Sciatic nerve (tissue), 2 donors: ENCODE data around the gene ATP6V0E2. TPM values are rescaled to one million over a fixed set of nuclear protein-coding genes. Genes with fewer than 3 reads are reported as not detected.
A peak's percentile ranks its signal among the peaks of the same experiment; 100 is the strongest.

Experiments used
- ATAC-seq: fragments of 200-7000 bp; cut with Tn5 transposase; one replicate; pipeline ENCODE4 v1.9.1; 2020; ENCODE audit warnings: mild to moderate bottlenecking, moderate library complexity
- DNase-seq: peaks from one replicate; pipeline ENCODE4 v3.0.0-alpha.2; 2020; ENCODE audit warnings: low spot score
- intact Hi-C: fragments of 100-400 bp; cut with DNase I; formaldehyde crosslinking; loops from one replicate; pipeline ENCODE4 v1.14.2; 2022
- total RNA-seq: library from RNA; stranded (reverse); fragmentation: NEBNext Ultra II Directional; extraction: Animal tissue kit (Norgen Biotek cat#: 25700); gene quantifications from one replicate; pipeline ENCODE4 v1.2.1, GENCODE V29; 2021
- donor health status: DM: no; HTN: no; CAD: no.
- donor health status: DM: no; HTN: no; CAD: no.

ATP6V0E2 gene
- total RNA-seq, 1 donor from 2014 or later: 34.8 TPM

GRCh38 chr7:149859876-149860275 lies 13.9 kb upstream of the ATP6V0E2 start:
- intact Hi-C loops: no loop called here
- no peak for DNase-seq
- ATAC-seq: no peak

GRCh38 chr7:149860821-149861727 lies 12.7 kb upstream of the ATP6V0E2 start:
- DNase-seq (peak; percentile 50), ATAC-seq (peak; percentile 11)
- intact Hi-C loops: no loop called here

DNA sequence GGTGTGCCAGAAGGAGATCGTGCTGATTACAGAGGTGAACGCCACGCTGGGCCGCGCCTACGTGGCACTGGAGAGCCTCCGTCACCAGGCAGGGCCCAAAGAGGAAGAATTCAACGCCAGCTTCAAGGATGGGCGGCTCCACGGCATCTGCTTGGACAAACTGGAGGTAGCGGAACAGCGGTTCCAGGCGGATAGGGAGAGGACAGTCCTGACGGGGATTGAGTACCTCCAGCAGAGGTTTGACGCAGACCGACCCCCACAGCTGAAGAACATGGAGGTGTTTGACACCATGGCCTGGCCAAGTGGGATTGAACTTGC lies 12.1 kb upstream of the ATP6V0E2 start:
- DNase-seq (no peak), ATAC-seq (no peak)
- intact Hi-C loops: no loop called here

DNA sequence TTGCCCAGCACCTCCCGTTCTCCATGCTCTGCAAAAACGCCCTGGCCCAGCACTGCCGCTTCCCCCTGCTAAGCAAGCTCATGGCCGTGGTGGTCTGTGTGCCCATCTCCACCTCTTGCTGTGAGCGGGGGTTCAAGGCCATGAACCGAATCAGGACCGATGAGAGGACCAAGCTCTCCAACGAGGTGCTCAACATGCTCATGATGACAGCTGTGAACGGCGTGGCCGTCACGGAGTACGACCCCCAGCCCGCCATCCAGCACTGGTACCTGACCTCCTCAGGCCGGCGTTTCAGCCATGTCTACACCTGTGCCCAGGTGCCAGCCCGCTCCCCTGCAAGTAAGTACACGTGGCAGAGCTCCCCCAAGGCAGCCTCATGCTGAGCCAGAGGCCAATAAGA lies 11.6 kb upstream of the ATP6V0E2 start:
- ATAC-seq (no peak), DNase-seq (no peak)
- intact Hi-C loops: no loop called here

GRCh38 chr7:149863500-149863899 lies 10.3 kb upstream of the ATP6V0E2 start:
- no peak for ATAC-seq
- DNase-seq: no peak
- intact Hi-C loops: no loop called here

- no peak for ATAC-seq
- intact Hi-C loops: no loop called here
- DNase-seq: no peak
These were observed 9.7 kb upstream of the ATP6V0E2 start for GRCh38 chr7:149864023-149864422.

DNA sequence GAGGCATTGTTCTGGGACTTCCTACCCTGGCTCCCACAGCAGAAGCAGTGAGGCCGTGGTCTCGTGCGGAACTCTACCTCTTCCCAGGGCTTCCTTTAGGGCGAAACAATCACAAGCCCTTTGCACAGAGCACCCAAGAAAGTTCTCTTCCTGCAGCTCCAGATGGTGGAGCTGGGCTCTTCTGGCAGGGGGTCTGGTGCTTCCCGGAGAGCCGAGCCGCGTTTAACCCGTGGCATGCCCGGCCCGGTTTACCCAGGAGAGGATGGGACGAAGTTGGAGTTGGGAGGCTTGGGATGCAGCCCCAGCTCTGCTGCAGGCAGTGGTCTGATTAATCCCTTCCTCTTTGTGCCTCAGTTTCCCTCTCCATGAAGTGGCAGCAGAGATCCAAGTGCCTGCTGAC lies 9.0 kb upstream of the ATP6V0E2 start:
- ATAC-seq (no peak), DNase-seq (no peak)
- intact Hi-C loops: no loop called here

DNA sequence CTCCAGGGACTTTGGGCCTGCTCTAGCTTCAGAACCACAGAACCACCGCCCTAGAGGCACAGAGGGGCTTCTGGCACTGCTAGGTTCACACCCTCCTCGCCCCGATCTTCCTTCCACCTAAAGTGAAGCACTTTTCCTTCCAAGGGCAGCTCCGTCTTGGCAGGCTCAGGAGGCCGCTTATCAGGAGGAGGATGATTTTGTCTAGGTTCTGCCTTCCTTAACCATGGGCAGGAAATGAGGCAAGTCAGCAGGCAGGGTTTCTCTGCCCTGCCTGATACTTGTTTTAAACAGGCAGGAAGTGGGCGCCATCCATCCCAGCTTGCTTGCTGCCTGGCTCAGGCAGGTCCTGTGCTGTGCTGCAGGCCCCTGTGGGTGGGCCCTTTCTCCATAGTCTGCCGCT lies 8.3 kb upstream of the ATP6V0E2 start:
- intact Hi-C loops: no loop called here
- ATAC-seq (no peak), DNase-seq (no peak)

DNA sequence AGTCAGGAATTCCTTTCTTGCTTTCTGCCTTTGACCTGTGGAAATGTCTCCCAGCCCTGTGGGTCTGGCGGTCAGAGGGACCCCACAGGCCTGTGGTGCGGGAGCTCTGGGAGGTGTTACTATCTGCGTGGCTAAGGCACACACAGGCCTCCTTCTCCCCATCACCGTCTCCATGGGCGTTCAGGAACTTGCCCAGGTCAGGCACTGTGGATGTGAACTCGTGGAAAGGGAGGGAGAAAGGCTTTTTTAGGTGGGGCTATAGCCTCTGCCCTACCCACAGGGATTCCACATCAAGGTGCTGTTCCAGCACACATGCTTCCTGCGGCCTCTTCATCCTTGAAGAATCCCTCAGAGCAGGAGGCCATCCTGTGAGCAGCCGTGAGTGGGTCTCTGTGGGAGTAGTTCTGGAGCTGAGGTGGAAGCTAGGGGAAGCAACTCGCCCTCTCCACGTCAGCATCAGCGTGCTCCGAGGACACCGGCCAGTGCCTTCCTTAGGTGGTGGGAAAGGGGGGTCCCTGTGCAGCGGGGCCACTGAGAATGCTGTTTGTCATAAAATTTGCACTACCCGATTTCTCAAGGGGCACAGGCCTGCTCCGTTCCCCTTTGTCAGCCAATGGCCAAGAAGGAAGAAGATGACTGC lies 7.5 kb upstream of the ATP6V0E2 start:
- no peak for ATAC-seq

DNA sequence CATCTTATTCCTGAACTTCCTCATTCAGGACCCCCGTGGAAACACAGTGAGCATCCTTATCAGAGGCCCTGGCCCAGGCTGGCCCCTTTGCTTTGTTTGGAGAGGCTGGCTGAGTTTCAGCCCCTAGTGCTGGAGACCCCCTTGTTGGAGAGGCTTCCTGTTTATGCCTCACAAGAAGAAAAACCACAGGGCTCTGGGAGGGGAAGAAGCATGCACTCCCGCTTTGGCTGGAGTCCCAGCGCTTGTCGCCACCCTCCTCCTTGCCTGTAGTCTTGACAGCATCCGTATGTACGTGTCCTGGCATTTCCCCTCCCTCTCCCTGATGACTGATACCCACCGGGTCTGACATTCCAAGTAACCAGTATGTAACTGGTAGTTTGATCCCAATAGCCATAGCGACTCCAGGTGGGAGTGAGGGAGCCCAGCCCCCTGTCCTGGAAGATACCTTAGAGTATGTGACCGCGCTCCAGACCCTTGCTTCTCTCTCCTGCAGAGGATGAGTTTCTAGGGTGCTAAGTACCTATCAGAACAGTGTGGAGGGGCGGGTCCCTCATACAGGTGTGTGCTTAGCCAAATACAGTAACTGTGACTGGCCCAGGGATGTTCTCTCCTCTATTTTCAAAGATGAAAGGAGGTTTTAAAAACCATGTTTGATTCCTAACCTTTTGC lies 6.9 kb upstream of the ATP6V0E2 start:
- peak; percentile 48 for DNase-seq
- intact Hi-C loops: no loop called here
- ATAC-seq: no peak

More for the DNA sequence above, 7.5 kb upstream of the ATP6V0E2 start:
- intact Hi-C loops: no loop called here
- DNase-seq: no peak

GRCh38 chr7:149867762-149868622 lies 5.8 kb upstream of the ATP6V0E2 start:
- intact Hi-C loops: no loop called here
- ATAC-seq (no peak), DNase-seq (no peak)

DNA sequence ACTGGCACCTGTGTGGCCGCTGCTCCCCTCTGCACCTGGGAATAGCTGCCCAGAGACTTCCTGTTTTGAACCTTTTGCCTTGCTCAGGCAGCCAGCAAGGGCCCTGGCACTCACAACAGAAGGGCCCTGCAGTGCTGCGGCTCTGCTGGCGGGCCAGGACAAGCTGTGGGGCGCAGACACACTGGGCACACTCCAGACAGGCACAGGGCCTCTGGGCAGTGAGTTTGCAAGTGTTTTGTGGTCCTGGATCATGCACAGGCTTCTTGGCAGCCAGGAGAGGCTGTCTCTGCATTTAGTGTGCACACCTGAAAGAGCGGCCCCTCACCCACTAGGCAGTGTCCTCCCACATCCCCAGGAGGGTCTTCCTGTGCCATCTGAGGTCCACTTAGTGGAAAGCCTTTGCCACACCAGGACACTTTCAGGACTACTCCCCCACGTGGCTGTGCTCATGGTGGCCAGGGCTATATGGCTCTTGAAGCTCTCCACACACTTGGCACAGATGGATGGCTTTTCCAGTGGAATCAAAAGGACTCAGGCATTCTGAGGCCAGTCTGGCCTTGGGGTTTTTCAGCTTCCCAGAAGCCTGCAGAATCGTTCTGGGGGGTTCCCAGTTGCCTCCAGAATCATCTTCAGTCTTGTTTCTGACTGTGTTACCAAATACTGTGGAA lies 5.0 kb upstream of the ATP6V0E2 start:
- intact Hi-C loops: no loop called here
- ATAC-seq (no peak), DNase-seq (no peak)

GRCh38 chr7:149869291-149869650 lies 4.5 kb upstream of the ATP6V0E2 start:
- DNase-seq: no peak
- ATAC-seq: no peak
- intact Hi-C loops: no loop called here

GRCh38 chr7:149869867-149870266 lies 3.9 kb upstream of the ATP6V0E2 start:
- no peak for DNase-seq
- intact Hi-C loops: no loop called here
- no peak for ATAC-seq

- DNase-seq (no peak), ATAC-seq (no peak)
These were observed 3.5 kb upstream of the ATP6V0E2 start for GRCh38 chr7:149870274-149870673.

DNA sequence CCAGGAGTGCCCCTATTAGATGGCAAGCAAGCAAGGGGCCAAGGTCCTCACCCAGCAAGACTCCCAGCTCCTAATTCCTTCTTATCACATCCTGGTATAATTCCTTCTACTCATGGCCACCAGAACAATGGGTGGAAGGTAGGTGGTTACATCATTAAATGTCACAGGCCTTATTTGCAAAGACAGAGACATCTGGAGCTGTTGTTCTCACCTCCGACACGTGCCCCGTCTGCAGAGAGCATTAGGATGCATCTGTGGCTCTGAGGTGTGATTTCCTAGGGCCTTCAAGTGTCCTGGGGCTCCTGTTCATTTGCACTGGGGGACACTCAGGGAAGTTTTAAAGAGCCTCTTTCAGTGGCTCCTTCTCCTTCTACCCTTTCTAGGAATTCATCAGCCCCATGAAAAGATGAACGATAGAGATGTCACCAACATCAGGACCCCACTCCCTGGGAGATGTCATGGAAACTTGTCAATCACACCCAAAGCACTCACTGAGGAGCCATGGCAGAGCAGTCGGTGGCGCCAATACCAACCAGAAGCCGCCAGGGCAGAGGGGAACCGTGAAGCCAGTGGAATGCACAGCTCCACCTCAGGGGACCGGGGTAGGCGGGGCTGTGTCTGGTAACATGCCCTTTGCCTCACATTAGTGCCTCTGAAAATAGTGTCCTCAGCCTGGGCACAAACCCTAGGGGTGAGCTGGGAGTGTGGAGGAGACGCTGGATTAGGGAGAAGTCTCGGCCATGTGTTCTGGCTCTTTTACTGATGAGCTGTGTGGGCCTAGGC lies 2.9 kb upstream of the ATP6V0E2 start:
- ATAC-seq (no peak), DNase-seq (peak; percentile 58)
- intact Hi-C loops: no loop called here

More at GRCh38 chr7:149870274-149870673, 3.5 kb upstream of the ATP6V0E2 start:
- intact Hi-C loops: no loop called here

DNA sequence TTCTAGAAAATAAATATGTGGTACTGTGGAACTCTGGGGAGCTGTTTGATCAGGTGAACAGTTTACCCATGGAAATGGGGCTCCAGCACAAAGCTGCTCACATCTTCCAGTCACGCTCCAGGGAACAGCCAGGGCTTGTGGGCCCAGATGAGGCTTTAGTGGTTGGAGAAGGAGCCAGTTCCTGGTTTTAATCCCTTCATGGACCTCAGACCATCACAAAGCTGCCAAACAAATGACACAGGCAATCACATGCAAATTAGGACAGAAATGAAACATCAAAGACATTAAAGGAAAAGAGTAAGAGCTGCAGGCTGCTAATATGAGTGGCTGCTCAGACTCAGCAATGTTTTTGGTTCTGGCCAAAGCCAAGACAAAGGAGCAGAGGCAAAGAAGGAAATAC lies 2.2 kb upstream of the ATP6V0E2 start:
- no peak for DNase-seq
- intact Hi-C loops: no loop called here
- ATAC-seq: no peak
